Subcutaneous adipose tissue (tissue), 4 donors: Measurements from ENCODE around the gene FAM210A. TPM values are rescaled to one million over a fixed set of nuclear protein-coding genes. Genes with fewer than 3 reads are reported as not detected.

Experiments used
- CTCF ChIP-seq: fragments of 450-650 bp; IDR thresholded peaks from one replicate; pipeline ENCODE4 v1.5.1; 2016; ENCODE audit warnings: low read depth, mild to moderate bottlenecking, control low read depth, antibody characterized with exemption, moderate library complexity
- total RNA-seq, 4 donors: library from RNA; depleted of rRNA; stranded (reverse); fragments of >200 nt; gene quantifications; one replicate each; pipeline ENCODE4 v1.1.0, GENCODE V29; 2016

Gene FAM210A
- total RNA-seq, 4 donors from 2014 or later: 4.3 to 14.2 (median 10.7) TPM

GRCh38 chr18:13641551-13642439 is 84.6 kb downstream of the FAM210A start:
- TF ChIP-seq CTCF: no peak

- no peak for TF ChIP-seq CTCF
These were observed 86.0 kb downstream of the FAM210A start for GRCh38 chr18:13640266-13640860.

GRCh38 chr18:13638719-13639595 is 87.4 kb downstream of the FAM210A start:
- TF ChIP-seq CTCF: no peak

- TF ChIP-seq CTCF: no peak
These were observed 91.3 kb downstream of the FAM210A start for GRCh38 chr18:13635046-13635445.

- no peak for TF ChIP-seq CTCF
These were observed 92.7 kb downstream of the FAM210A start for GRCh38 chr18:13633700-13634099.

- TF ChIP-seq CTCF: no peak
These were observed 95.6 kb downstream of the FAM210A start for GRCh38 chr18:13630716-13631268.
